Mesenchymal stem cell (in vitro differentiated cells and primary cell): ENCODE measurements around the gene NKD2.
A peak's percentile ranks its signal among the peaks of the same experiment; 100 is the strongest.
"Not testable (repeated sequence)": the region's sequence is repeated elsewhere in the genome, so short reads cannot be mapped to it uniquely, and the experiment has no call there.

Source experiments
- DNase-seq: peaks from one replicate; pipeline ENCODE4 v3.0.0-alpha.2; 2013
- H2AFZ ChIP-seq: one replicate; pipeline ENCODE4 v1.6.1; 2013; ENCODE audit warnings: low read depth, mild to moderate bottlenecking, control low read depth, inconsistent platforms, low read length, moderate library complexity
- H2AK5ac ChIP-seq: 2 replicates; pipeline ENCODE4 v1.6.1; 2013; ENCODE audit warnings: low read length, moderate library complexity, mild to moderate bottlenecking, inconsistent platforms; ENCODE audit not compliant: severe bottlenecking
- H2BK120ac ChIP-seq: one replicate; pipeline ENCODE4 v1.6.1; 2013; ENCODE audit warnings: low read depth, mild to moderate bottlenecking, inconsistent platforms, low read length, moderate library complexity
- H2BK12ac ChIP-seq, 2 experiments: one replicate each; pipeline ENCODE4 v1.6.1; 2013; ENCODE audit warnings: inconsistent platforms in 2 of 2, low read length in 2 of 2, mild to moderate bottlenecking in 2 of 2, moderate library complexity in 2 of 2, control low read depth in 1 of 2
- H2BK15ac ChIP-seq: one replicate; pipeline ENCODE4 v1.6.1; 2013; ENCODE audit warnings: mild to moderate bottlenecking, low read depth, inconsistent platforms; ENCODE audit not compliant: poor library complexity, severe bottlenecking
- H2BK5ac ChIP-seq: 2 replicates; pipeline ENCODE4 v1.6.1; 2013; ENCODE audit warnings: low read depth, mild to moderate bottlenecking, low read length, control low read depth, inconsistent platforms; ENCODE audit not compliant: poor library complexity, severe bottlenecking
- H3K14ac ChIP-seq, 2 experiments: one replicate each; pipeline ENCODE4 v1.6.1; 2013; ENCODE audit warnings: inconsistent platforms in 2 of 2, low read length in 2 of 2, control low read depth in 1 of 2, mild to moderate bottlenecking in 1 of 2, moderate library complexity in 1 of 2
- H3K18ac ChIP-seq, 2 experiments: one replicate each; pipeline ENCODE4 v1.6.1; 2013; ENCODE audit warnings: inconsistent platforms in 2 of 2, low read length in 2 of 2, control low read depth in 1 of 2, low read depth in 1 of 2, mild to moderate bottlenecking in 1 of 2
- H3K23ac ChIP-seq, 2 experiments: one replicate each; pipeline ENCODE4 v1.6.1; 2013; ENCODE audit warnings: inconsistent platforms in 2 of 2, low read length in 2 of 2, mild to moderate bottlenecking in 2 of 2, moderate library complexity in 2 of 2, control low read depth in 1 of 2
- H3K27ac ChIP-seq: 2 replicates; pipeline ENCODE4 v1.5.1; 2013; ENCODE audit warnings: mild to moderate bottlenecking, moderate library complexity, low read length, control low read depth, inconsistent platforms; ENCODE audit not compliant: poor library complexity, severe bottlenecking
- H3K27me3 ChIP-seq, 2 experiments: 2 replicates each; pipeline versions ENCODE4 v1.6.1 to v1.7.0; 2013; ENCODE audit warnings: low read length in 2 of 2, mild to moderate bottlenecking in 2 of 2, moderate library complexity in 2 of 2, control low read depth in 1 of 2, inconsistent platforms in 1 of 2; ENCODE audit not compliant: control insufficient read depth in 1 of 2, insufficient read depth in 1 of 2
- H3K36me3 ChIP-seq, 2 experiments: 2 replicates each; pipeline versions ENCODE4 v1.6.1 to v1.7.0; 2013; ENCODE audit warnings: low read length in 2 of 2, control low read depth in 1 of 2, inconsistent platforms in 1 of 2, low read depth in 1 of 2, mild to moderate bottlenecking in 1 of 2; ENCODE audit not compliant: insufficient read depth in 2 of 2, control insufficient read depth in 1 of 2
- H3K4ac ChIP-seq, 2 experiments: one replicate each; pipeline ENCODE4 v1.6.1; 2013; ENCODE audit warnings: inconsistent platforms in 2 of 2, low read length in 2 of 2, mild to moderate bottlenecking in 2 of 2, moderate library complexity in 2 of 2, control low read depth in 1 of 2, low read depth in 1 of 2
- H3K4me1 ChIP-seq: 2 replicates; pipeline ENCODE4 v1.6.1; 2013; ENCODE audit warnings: low read depth, low read length, control low read depth; ENCODE audit not compliant: control insufficient read depth, insufficient read depth
- H3K4me2 ChIP-seq: 2 replicates; pipeline ENCODE4 v1.6.1; 2013; ENCODE audit warnings: low read length, mild to moderate bottlenecking, inconsistent platforms; ENCODE audit not compliant: poor library complexity, severe bottlenecking
- H3K4me3 ChIP-seq, 2 experiments: 2 replicates each; pipeline versions ENCODE4 v1.5.1 to v1.7.0; 2013; ENCODE audit warnings: low read length in 2 of 2, mild to moderate bottlenecking in 2 of 2, control low read depth in 1 of 2, low read depth in 1 of 2; ENCODE audit not compliant: insufficient read depth in 1 of 2
- H3K79me1 ChIP-seq: replicated peaks from 2 replicates; pipeline ENCODE4 v1.6.1; 2013; ENCODE audit warnings: mild to moderate bottlenecking, control low read depth, low read length, inconsistent platforms; ENCODE audit not compliant: poor library complexity, severe bottlenecking
- H3K9ac ChIP-seq: 2 replicates; pipeline ENCODE4 v1.7.0; 2013; ENCODE audit warnings: mild to moderate bottlenecking, low read length, moderate library complexity
- H3K9me3 ChIP-seq: 2 replicates; pipeline ENCODE4 v1.7.0; 2013; ENCODE audit warnings: mild to moderate bottlenecking, low read length; ENCODE audit not compliant: control insufficient read depth
- H4K8ac ChIP-seq: one replicate; pipeline ENCODE4 v1.6.1; 2013; ENCODE audit warnings: inconsistent platforms, mild to moderate bottlenecking, low read length, moderate library complexity
- H4K91ac ChIP-seq: one replicate; pipeline ENCODE4 v1.6.1; 2013; ENCODE audit warnings: mild to moderate bottlenecking, low read length, inconsistent platforms
- WGBS: methylation state at CpG from one replicate; pipeline ENCODE4 v1.1.7; 2013; ENCODE audit warnings: mixed read lengths; 5-methylcytosine and 5-hydroxymethylcytosine counted together

NKD2 gene

DNA sequence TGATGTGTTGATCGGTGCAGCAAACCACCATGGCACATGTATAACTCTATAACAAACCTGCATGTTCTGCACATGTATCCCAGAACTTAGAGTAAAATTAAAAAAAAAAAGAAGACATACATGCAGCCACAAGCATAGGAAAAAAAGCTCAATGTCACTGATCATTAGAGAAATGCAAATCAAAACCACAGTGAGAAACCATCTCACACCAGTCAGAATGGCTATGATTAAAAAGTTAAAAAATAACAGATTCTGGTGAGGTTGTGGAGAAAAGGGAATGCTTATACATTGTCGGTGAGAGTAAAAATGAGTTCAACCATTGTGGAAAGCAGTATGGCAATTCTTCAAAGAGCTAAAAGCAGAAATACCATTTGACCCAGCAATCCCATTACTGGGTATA, 36.0 kb upstream of the NKD2 start:
- 100% methylated on average over 2 of the region's 2 CpGs for WGBS
- not testable (repeated sequence) for H3K4me2 ChIP-seq, H3K4ac ChIP-seq, H4K8ac ChIP-seq, DNase-seq, H3K14ac ChIP-seq, H3K79me1 ChIP-seq, H2AFZ ChIP-seq, H3K18ac ChIP-seq, H2BK12ac ChIP-seq, H2BK15ac ChIP-seq, H2BK5ac ChIP-seq, H3K4me3 ChIP-seq, H3K4me1 ChIP-seq, H3K36me3 ChIP-seq, H4K91ac ChIP-seq, H3K9me3 ChIP-seq, H2AK5ac ChIP-seq, H3K23ac ChIP-seq, H3K27ac ChIP-seq, H2BK120ac ChIP-seq, H3K9ac ChIP-seq
- peaks cover 40 to 73% of the 10 kb centered on the region in 2 experiments for H3K27me3 ChIP-seq

DNA sequence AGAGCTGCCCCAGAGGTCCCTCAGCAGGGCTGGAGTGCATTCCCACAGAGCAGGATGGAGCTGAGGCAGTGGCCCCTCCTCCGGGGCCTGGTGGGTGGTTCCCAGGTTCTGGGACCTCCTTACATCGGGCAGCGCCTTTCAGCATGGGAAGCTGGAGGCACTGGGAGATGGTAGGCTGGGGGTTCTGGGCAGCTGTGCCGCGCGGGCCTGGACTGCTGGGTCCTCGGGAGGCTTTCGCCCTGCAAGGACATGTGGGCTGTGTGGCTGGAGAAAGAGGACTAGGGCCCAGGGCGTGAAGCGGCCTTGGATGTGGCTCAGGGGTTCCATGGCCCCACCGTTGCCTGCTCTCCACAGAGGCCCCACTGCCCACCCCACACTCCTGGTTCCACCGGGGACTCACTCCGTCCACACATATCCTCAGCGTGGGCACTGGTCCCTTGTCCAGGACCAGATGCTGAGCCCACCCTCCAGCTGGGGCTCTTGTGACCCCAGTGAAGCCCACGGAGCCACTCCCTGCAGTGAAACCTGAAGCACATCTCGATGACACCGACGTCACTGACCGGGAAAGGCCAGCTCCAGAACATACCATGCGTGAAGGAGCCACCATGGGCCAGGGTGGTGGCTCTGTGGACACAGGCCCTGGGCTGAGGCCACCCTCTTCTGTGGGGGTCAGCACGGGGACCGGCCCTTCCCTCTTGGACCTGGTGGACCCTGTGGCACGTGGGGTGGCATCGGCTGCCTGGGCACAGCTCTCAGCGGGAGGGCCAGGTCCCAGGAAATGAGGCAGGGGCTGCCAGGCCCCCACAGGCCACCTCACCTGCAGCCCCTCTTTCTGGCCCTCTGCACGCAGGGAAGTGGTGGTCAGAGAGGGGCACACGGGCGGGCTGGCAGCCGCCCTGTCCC, 31.5 kb upstream of the NKD2 start:
- peak overlapping the region in 1 of 2 experiments; percentile 58 for H3K14ac ChIP-seq
- H3K18ac ChIP-seq: no peak overlapping the region
- no peaks in the 10 kb centered on the region for H3K9me3 ChIP-seq
- peak overlapping the region in 1 of 2 experiments; percentile 16 for H3K4me3 ChIP-seq
- H2BK15ac ChIP-seq: no peak overlapping the region
- H2BK12ac ChIP-seq: no peak overlapping the region
- no peak overlapping the region for H2BK5ac ChIP-seq
- no peak overlapping the region for H2BK120ac ChIP-seq
- no peak overlapping the region for H2AK5ac ChIP-seq
- no peak overlapping the region for H3K4ac ChIP-seq
- peak overlapping the region; percentile 41 for H4K8ac ChIP-seq
- no peak overlapping the region for H3K27ac ChIP-seq
- H4K91ac ChIP-seq: peak overlapping the region; percentile 50
- H3K4me1 ChIP-seq: peaks cover 2% of the 10 kb centered on the region
- H3K27me3 ChIP-seq: peaks cover 28 to 69% of the 10 kb centered on the region in 2 experiments
- H3K4me2 ChIP-seq: no peak overlapping the region
- H3K23ac ChIP-seq: no peak overlapping the region
- H3K9ac ChIP-seq: no peak overlapping the region
- H3K79me1 ChIP-seq: no peaks in the 10 kb centered on the region
- DNase-seq: no peak
- H2AFZ ChIP-seq: no peak overlapping the region
- 93% methylated on average over 25 of the region's 29 CpGs for WGBS
- H3K36me3 ChIP-seq: no peaks in the 10 kb centered on the region

DNA sequence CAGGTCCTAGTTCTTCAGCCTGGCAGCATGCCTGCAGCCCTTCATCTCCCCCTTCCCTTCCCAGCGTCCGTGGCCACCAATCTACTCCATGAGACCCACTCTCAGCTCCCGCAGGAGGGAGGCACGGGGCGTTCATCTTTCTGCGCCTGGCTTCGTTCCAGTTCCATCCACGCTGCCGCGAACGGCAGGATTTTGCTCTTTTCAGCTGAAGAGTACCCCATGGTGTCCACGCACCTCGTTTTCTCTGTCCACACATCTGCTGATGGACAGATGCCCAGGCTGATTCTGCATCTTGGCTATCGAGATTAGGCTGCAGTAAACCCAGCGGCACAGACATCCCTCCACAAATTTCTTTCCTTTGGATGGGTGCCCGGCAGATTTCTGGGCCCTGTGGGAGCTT, 30.5 kb upstream of the NKD2 start:
- no peak overlapping the region for H3K4me2 ChIP-seq
- H3K18ac ChIP-seq: no peak overlapping the region
- no peak overlapping the region for H2AFZ ChIP-seq
- no peak overlapping the region for H2BK5ac ChIP-seq
- no peak for DNase-seq
- no peaks in the 10 kb centered on the region for H3K9me3 ChIP-seq
- peaks cover 2% of the 10 kb centered on the region for H3K4me1 ChIP-seq
- H3K4me3 ChIP-seq: no peak overlapping the region
- no peak overlapping the region for H2AK5ac ChIP-seq
- no peaks in the 10 kb centered on the region for H3K36me3 ChIP-seq
- no peak overlapping the region for H4K91ac ChIP-seq
- H2BK120ac ChIP-seq: no peak overlapping the region
- H3K27me3 ChIP-seq: peaks cover 27 to 62% of the 10 kb centered on the region in 2 experiments
- WGBS: 95% methylated on average over 16 of the region's 16 CpGs
- H3K23ac ChIP-seq: no peak overlapping the region
- H3K4ac ChIP-seq: no peak overlapping the region
- H3K9ac ChIP-seq: no peak overlapping the region
- H3K14ac ChIP-seq: no peak overlapping the region
- H2BK12ac ChIP-seq: no peak overlapping the region
- no peaks in the 10 kb centered on the region for H3K79me1 ChIP-seq
- H2BK15ac ChIP-seq: no peak overlapping the region
- no peak overlapping the region for H3K27ac ChIP-seq
- H4K8ac ChIP-seq: no peak overlapping the region

DNA sequence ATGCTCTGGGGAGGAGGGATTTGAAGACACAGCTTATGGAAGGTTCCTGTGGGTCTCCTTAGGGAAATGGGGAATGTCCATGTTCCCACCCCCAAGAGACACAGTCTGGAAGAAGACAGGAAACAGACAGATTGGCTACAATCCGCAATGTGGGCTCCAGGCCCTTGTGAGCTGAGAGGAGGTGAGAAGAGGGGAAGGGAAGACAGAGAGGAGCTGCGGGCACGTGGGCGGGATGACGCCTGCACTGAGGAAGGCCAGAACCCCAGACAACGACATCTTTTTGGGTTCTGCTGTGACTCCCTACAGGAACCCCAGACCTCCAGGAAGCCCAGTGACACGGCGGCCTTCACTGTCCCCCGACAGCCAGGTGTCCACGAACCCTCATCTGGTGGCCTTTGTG, 29.9 kb upstream of the NKD2 start:
- DNase-seq: no peak
- H4K91ac ChIP-seq: no peak overlapping the region
- H3K79me1 ChIP-seq: no peaks in the 10 kb centered on the region
- WGBS: 62% methylated on average over 7 of the region's 10 CpGs
- H3K4me2 ChIP-seq: no peak overlapping the region
- H3K4me3 ChIP-seq: no peak overlapping the region
- no peak overlapping the region for H2BK120ac ChIP-seq
- H3K9me3 ChIP-seq: no peaks in the 10 kb centered on the region
- H2AK5ac ChIP-seq: no peak overlapping the region
- no peak overlapping the region for H3K18ac ChIP-seq
- H3K27ac ChIP-seq: no peak overlapping the region
- H3K23ac ChIP-seq: no peak overlapping the region
- no peaks in the 10 kb centered on the region for H3K36me3 ChIP-seq
- H2BK15ac ChIP-seq: no peak overlapping the region
- no peak overlapping the region for H2BK12ac ChIP-seq
- H2BK5ac ChIP-seq: no peak overlapping the region
- no peak overlapping the region for H3K4ac ChIP-seq
- peaks cover 25 to 65% of the 10 kb centered on the region in 2 experiments for H3K27me3 ChIP-seq
- no peak overlapping the region for H2AFZ ChIP-seq
- no peak overlapping the region for H3K14ac ChIP-seq
- H4K8ac ChIP-seq: no peak overlapping the region
- peaks cover 4% of the 10 kb centered on the region for H3K4me1 ChIP-seq
- no peak overlapping the region for H3K9ac ChIP-seq
